Gastrocnemius medialis (tissue), 4 donors: Measurements from ENCODE around the gene CLCN2.

Source experiments
- CTCF ChIP-seq, 5 experiments: fragments of 450-650 bp in 3 of 5; fragments of 200-600 bp in 2 of 5; sonication (generic) in 2 of 5; IDR thresholded peaks in 4 of 5; conservative IDR thresholded peaks in 1 of 5; 1 replicate in 4 of 5; 2 replicates in 1 of 5; pipeline ENCODE4 v1.5.1; 2016 to 2019; ENCODE audit warnings: antibody characterized with exemption in 5 of 5, mild to moderate bottlenecking in 3 of 5, moderate library complexity in 3 of 5
- POLR2A ChIP-seq, 2 donors: fragments of 450-650 bp; IDR thresholded peaks; one replicate each; pipeline ENCODE4 v1.6.1; 2017; ENCODE audit warnings: antibody characterized with exemption in 2 of 2, mild to moderate bottlenecking in 2 of 2, moderate library complexity in 2 of 2

- TF ChIP-seq POLR2A (IDR thresholded peaks at IDR 0.05): peak; percentile 85 to 90
- TF ChIP-seq CTCF (IDR thresholded peaks at IDR 0.05 in 4 of 5, conservative IDR thresholded peaks at IDR 0.05 in 1 of 5): no peak
These were observed 46.5 kb downstream of the CLCN2 start for GRCh38 chr3:184314700-184315542.
